ENCODE results near the gene CFAP100.

CFAP100 gene

GRCh38 chr3:126357295-126358037 lies 37.2 kb upstream of the CFAP100 start, which contains the start of gene KLF15:
Gene KLF15 (minus strand): TSS chr3:126357408. CDS start chr3:126352922, 4,486 bp downstream.
- DNase-seq = peak; percentile 65

GRCh38 chr3:126358038-126358815 lies 36.5 kb upstream of the CFAP100 start:
- DNase-seq = no peak

GRCh38 chr3:126358816-126359181 lies 35.9 kb upstream of the CFAP100 start:
- no peak for DNase-seq

- DNase-seq = no peak
Measured at GRCh38 chr3:126360046-126360713, 34.5 kb upstream of the CFAP100 start.

GRCh38 chr3:126360714-126361060 lies 34.0 kb upstream of the CFAP100 start:
- DNase-seq = no peak

- DNase-seq = no peak
Measured at GRCh38 chr3:126361211-126361610, 33.5 kb upstream of the CFAP100 start.

GRCh38 chr3:126364130-126364695 lies 30.5 kb upstream of the CFAP100 start:
- no peak for DNase-seq

- DNase-seq = no peak
Measured at GRCh38 chr3:126364731-126365301, 29.9 kb upstream of the CFAP100 start.

GRCh38 chr3:126365351-126366277 lies 29.1 kb upstream of the CFAP100 start:
- DNase-seq = no peak

- DNase-seq = no peak
Measured at GRCh38 chr3:126367316-126367805, 27.3 kb upstream of the CFAP100 start.

GRCh38 chr3:126369490-126369889 lies 25.2 kb upstream of the CFAP100 start:
- no peak for DNase-seq

GRCh38 chr3:126370055-126370454 lies 24.7 kb upstream of the CFAP100 start:
- no peak for DNase-seq

GRCh38 chr3:126370606-126371005 lies 24.1 kb upstream of the CFAP100 start:
- no peak for DNase-seq

- no peak for DNase-seq
Measured at GRCh38 chr3:126371096-126371705, 23.5 kb upstream of the CFAP100 start.

- no peak for DNase-seq
Measured at GRCh38 chr3:126372413-126373145, 22.1 kb upstream of the CFAP100 start.

- no peak for DNase-seq
Measured at GRCh38 chr3:126373146-126373613, 21.5 kb upstream of the CFAP100 start.

- DNase-seq = no peak
Measured at GRCh38 chr3:126373682-126374601, 20.8 kb upstream of the CFAP100 start.

- no peak for DNase-seq
Measured at GRCh38 chr3:126375835-126376331, 18.8 kb upstream of the CFAP100 start.

- no peak for DNase-seq
Measured at GRCh38 chr3:126376444-126376843, 18.3 kb upstream of the CFAP100 start.

Data from activated CD4-positive, alpha-beta T cell treated with anti-CD3 and anti-CD28 coated beads, Interleukin-2, amount 50 U/mL, for 1 hour (primary cell).